Activated CD8-positive, alpha-beta memory T cell treated with anti-CD3 and anti-CD28 coated beads for 4 hours (primary cell): ENCODE results near the gene POU1F1.
"Not testable (repeated sequence)": the region's sequence is repeated elsewhere in the genome, so short reads cannot be mapped to it uniquely, and the experiment has no call there.

Experiments used
- DNase-seq, 2 donors: peaks; one replicate each; pipeline ENCODE4 v3.0.0-alpha.2; 2020; ENCODE audit warnings: low read depth in 2 of 2

POU1F1 gene

GRCh38 chr3:87250009-87250408 lies 26.4 kb downstream of the POU1F1 start:
- DNase-seq: no peak

GRCh38 chr3:87248831-87249230 lies 27.6 kb downstream of the POU1F1 start:
- DNase-seq: no peak

GRCh38 chr3:87248231-87248630 lies 28.2 kb downstream of the POU1F1 start:
- not testable (repeated sequence) for DNase-seq

- no peak for DNase-seq
Measured at GRCh38 chr3:87247430-87247773, 29.0 kb downstream of the POU1F1 start.

- DNase-seq: no peak
Measured at GRCh38 chr3:87246662-87247429, 29.5 kb downstream of the POU1F1 start.

- no peak for DNase-seq
Measured at GRCh38 chr3:87236093-87236492, 40.3 kb downstream of the POU1F1 start.

GRCh38 chr3:87233805-87234204 lies 42.6 kb downstream of the POU1F1 start:
- DNase-seq: no peak

GRCh38 chr3:87229113-87229512 lies 47.3 kb downstream of the POU1F1 start:
- no peak for DNase-seq

- no peak for DNase-seq
Measured at GRCh38 chr3:87228316-87228715, 48.1 kb downstream of the POU1F1 start.

- no peak for DNase-seq
Measured at GRCh38 chr3:87227835-87228144, 48.6 kb downstream of the POU1F1 start.

GRCh38 chr3:87227104-87227834 lies 49.1 kb downstream of the POU1F1 start, which contains the start of gene CHMP2B:
TSS of gene CHMP2B (plus strand) at chr3:87227309. CDS start at chr3:87227523, 214 bp downstream.
- DNase-seq: peak; percentile 80 to 83

- no peak for DNase-seq
Measured at GRCh38 chr3:87225659-87226058, 50.7 kb downstream of the POU1F1 start.

GRCh38 chr3:87219611-87220010 lies 56.8 kb downstream of the POU1F1 start:
- DNase-seq: no peak

- no peak for DNase-seq
Measured at GRCh38 chr3:87218560-87218959, 57.8 kb downstream of the POU1F1 start.
